ENCODE data around the gene SULF2.

DNA sequence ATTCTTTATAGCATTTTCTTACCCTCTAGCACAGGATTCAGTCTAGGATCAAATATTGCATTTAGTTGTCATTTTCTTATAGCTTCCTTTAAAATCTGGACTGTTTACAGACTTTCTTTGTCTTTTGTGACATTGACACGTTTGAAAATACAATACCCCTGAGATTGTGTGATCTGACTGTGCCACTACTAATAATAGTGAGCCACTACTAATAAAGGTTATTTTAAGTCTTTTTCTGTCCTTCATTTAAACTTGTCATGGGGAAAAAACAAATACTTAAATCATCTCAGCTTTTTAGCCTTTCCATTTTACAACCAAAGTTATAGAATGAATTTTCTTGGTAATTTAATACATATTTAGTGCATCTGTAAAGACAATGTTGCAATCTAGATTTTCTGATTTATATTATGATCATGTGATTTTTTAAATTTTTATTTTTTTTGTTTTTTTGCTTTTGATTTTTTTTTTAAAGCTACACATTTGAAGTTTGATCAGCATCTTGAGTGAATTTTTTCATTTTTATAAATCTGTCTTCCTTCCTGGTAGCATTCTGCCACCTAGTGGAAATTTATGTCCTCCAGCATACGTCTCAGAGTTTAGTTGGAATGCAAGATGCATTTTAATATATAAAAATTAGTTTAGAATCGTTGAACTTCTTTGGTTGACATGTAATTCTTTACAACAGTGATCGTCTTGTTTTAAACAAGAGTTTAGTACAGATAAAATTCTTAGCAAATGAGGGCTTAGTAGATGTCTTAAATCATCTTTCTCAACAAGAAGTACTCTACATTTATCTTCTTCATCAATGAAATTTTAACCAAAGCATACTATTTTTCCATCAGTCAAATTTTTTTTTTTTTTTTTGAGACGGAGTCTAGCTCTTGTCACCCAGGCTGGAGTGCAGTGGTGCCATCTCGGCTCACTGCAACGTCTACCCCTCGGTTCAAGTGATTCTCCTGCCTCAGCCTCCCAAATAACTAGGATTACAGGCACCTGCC is 164.2 kb downstream of the SULF2 start:
- TF ChIP-seq, protein P1, sequence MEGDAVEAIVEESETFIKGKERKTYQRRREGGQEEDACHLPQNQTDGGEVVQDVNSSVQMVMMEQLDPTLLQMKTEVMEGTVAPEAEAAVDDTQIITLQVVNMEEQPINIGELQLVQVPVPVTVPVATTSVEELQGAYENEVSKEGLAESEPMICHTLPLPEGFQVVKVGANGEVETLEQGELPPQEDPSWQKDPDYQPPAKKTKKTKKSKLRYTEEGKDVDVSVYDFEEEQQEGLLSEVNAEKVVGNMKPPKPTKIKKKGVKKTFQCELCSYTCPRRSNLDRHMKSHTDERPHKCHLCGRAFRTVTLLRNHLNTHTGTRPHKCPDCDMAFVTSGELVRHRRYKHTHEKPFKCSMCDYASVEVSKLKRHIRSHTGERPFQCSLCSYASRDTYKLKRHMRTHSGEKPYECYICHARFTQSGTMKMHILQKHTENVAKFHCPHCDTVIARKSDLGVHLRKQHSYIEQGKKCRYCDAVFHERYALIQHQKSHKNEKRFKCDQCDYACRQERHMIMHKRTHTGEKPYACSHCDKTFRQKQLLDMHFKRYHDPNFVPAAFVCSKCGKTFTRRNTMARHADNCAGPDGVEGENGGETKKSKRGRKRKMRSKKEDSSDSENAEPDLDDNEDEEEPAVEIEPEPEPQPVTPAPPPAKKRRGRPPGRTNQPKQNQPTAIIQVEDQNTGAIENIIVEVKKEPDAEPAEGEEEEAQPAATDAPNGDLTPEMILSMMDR (IDR thresholded peaks at IDR 0.05), result peak; percentile 94
- TF ChIP-seq EZH2 (IDR thresholded peaks at IDR 0.05; ENCODE audit: borderline replicate concordance, insufficient read depth, low read depth, low read length, poor library complexity, severe bottlenecking), result no peak
